K562 (cell line): ENCODE results near the gene EPOP. TPM values are rescaled to one million over a fixed set of nuclear protein-coding genes. Genes with fewer than 3 reads are reported as not detected.
A peak's percentile ranks its signal among the peaks of the same experiment; 100 is the strongest.

Source experiments
- ATAC-seq: fragments of 200-7000 bp; cut with Tn5 transposase; 3 replicates; pipeline ENCODE4 v1.9.1; 2020; ENCODE audit warnings: moderate library complexity
- BruUV-seq: library from RNA; stranded (reverse); fragments of 400-500 nt; replicated peaks from 2 replicates; lab custom pipeline; 2021; lab: Mats Ljungman, UMichigan
- CTCF ChIA-PET: fragments of 300-600 bp; formaldehyde crosslinking; extraction: SDS; loops from one replicate; lab custom pipeline; 2021; ENCODE audit warnings: low intra/inter-chr PET ratio; lab: Yijun Ruan, JAX
- POLR2A ChIA-PET: fragments of 300-600, 350-650 bp; sonication (Branson Sonifier 250); formaldehyde crosslinking; extraction: SDS; loops from one replicate; lab custom pipeline; 2021; ENCODE audit warnings: antibody characterized with exemption, inconsistent platforms; lab: Yijun Ruan, JAX
- DNase-seq, 4 experiments: peaks; one replicate each; pipeline versions ENCODE4 v3.0.0 to v3.0.0-alpha.2; 2011 to 2018; ENCODE audit warnings: low spot score in 3 of 4, mixed read lengths in 3 of 4; ENCODE audit errors: extremely low read depth in 1 of 4
- FAIRE-seq: peaks from 2 replicates; lab custom pipeline; 2011; peaks lifted over from hg19 to GRCh38; lab: Jason Lieb, UNC
- H2AFZ ChIP-seq: 2 replicates; pipeline ENCODE4 v1.6.0; 2011; ENCODE audit warnings: low read depth, low read length, control low read depth, inconsistent platforms
- H3K27ac ChIP-seq: fragments of 200-600 bp; 3 replicates; pipeline ENCODE4 v1.8.0; 2011; ENCODE audit warnings: low read depth, mild to moderate bottlenecking, control low read depth, inconsistent platforms, low read length, moderate library complexity, mixed read lengths; ENCODE audit errors: extremely low read depth
- H3K27me3 ChIP-seq, 2 experiments: fragments of 300-600 bp in 1 of 2; 2 replicates in 1 of 2; 3 replicates in 1 of 2; pipeline versions ENCODE4 v1.6.0 to v1.8.0; 2011; ENCODE audit warnings: inconsistent platforms in 2 of 2, low read length in 2 of 2, mild to moderate bottlenecking in 1 of 2, mixed read lengths in 1 of 2, moderate library complexity in 1 of 2; ENCODE audit not compliant: control insufficient read depth in 2 of 2, insufficient read depth in 2 of 2
- H3K36me3 ChIP-seq: fragments of 300-600 bp; 3 replicates; pipeline ENCODE4 v1.8.0; 2011; ENCODE audit warnings: mild to moderate bottlenecking, low read length, inconsistent platforms; ENCODE audit not compliant: control insufficient read depth, insufficient read depth
- H3K4me1 ChIP-seq, 2 experiments: fragments of 200-600 bp in 1 of 2; replicated peaks in 1 of 2; 2 replicates in 1 of 2; 3 replicates in 1 of 2; pipeline versions ENCODE4 v1.5.1 to v1.8.0; 2011; ENCODE audit warnings: inconsistent platforms in 2 of 2, low read length in 2 of 2, mild to moderate bottlenecking in 1 of 2, mixed read lengths in 1 of 2, moderate library complexity in 1 of 2; ENCODE audit not compliant: control insufficient read depth in 2 of 2, insufficient read depth in 2 of 2
- H3K4me2 ChIP-seq: 2 replicates; pipeline ENCODE4 v1.6.1; 2011; ENCODE audit warnings: low read length, control low read depth, inconsistent platforms, mixed read lengths; ENCODE audit not compliant: insufficient read depth
- H3K4me3 ChIP-seq: fragments of 200-600 bp; sonication (generic), shearing (Covaris generic); 2 replicates; pipeline ENCODE4 v1.5.1; 2016; ENCODE audit warnings: control low read depth, inconsistent platforms
- H3K79me2 ChIP-seq: fragments of 200-600 bp; 3 replicates; pipeline ENCODE4 v1.8.0; 2011; ENCODE audit warnings: low read length, inconsistent platforms; ENCODE audit not compliant: control insufficient read depth, insufficient read depth
- H3K9ac ChIP-seq, 2 experiments: 2 replicates each; pipeline versions ENCODE4 v1.6.0 to v1.6.1; 2011; ENCODE audit warnings: low read depth in 2 of 2, low read length in 2 of 2, control low read depth in 1 of 2, inconsistent platforms in 1 of 2, mild to moderate bottlenecking in 1 of 2, mixed read lengths in 1 of 2; ENCODE audit not compliant: insufficient read depth in 1 of 2
- H3K9me1 ChIP-seq: one replicate; pipeline ENCODE4 v1.6.0; 2011; ENCODE audit warnings: inconsistent platforms, mild to moderate bottlenecking, low read length, moderate library complexity; ENCODE audit not compliant: control insufficient read depth, insufficient read depth
- H3K9me3 ChIP-seq: replicated peaks from 2 replicates; pipeline ENCODE4 v1.5.1; 2011; ENCODE audit warnings: low read depth, low read length, inconsistent platforms; ENCODE audit not compliant: control insufficient read depth, insufficient read depth
- H4K20me1 ChIP-seq: replicated peaks from 2 replicates; pipeline ENCODE4 v1.6.1; 2011; ENCODE audit warnings: low read length, inconsistent platforms, mixed read lengths; ENCODE audit not compliant: control insufficient read depth, insufficient read depth
- CBFB ChIP-seq: sonication (generic); formaldehyde crosslinking; IDR thresholded peaks from 2 replicates; pipeline ENCODE4 v1.4.0; 2020; ENCODE audit warnings: mild to moderate bottlenecking, missing genetic modification reagents
- CHCHD3 ChIP-seq: fragments of 250-450 bp; sonication (Bioruptor Pico); IDR thresholded peaks from 2 replicates; pipeline ENCODE4 v2.1.2; 2022; ENCODE audit warnings: mild to moderate bottlenecking
- DLX4 ChIP-seq: fragments of 250-450 bp; sonication (Bioruptor Pico); IDR thresholded peaks from 2 replicates; pipeline ENCODE4 v1.6.1; 2021; ENCODE audit warnings: mild to moderate bottlenecking
- E4F1 ChIP-seq: fragments of 250-450 bp; sonication (Bioruptor Pico); IDR thresholded peaks from 2 replicates; pipeline ENCODE4 v1.5.0; 2021; ENCODE audit warnings: mild to moderate bottlenecking, borderline replicate concordance
- ELK1 ChIP-seq: sonication (generic); formaldehyde crosslinking; IDR thresholded peaks from 2 replicates; pipeline ENCODE4 v1.8.1; 2022; ENCODE audit warnings: missing genetic modification reagents
- LARP7 ChIP-seq: fragments of 450-650 bp; IDR thresholded peaks from 2 replicates; pipeline ENCODE4 v1.6.1; 2016
- NFIC ChIP-seq: fragments of 450-650 bp; IDR thresholded peaks from 2 replicates; pipeline ENCODE4 v1.6.1; 2017; ENCODE audit warnings: mild to moderate bottlenecking, inconsistent platforms
- PHTF2 ChIP-seq: fragments of 250-450 bp; sonication (Bioruptor Pico); IDR thresholded peaks from 2 replicates; pipeline ENCODE4 v1.5.0; 2021; ENCODE audit warnings: mild to moderate bottlenecking
- SMAD2 ChIP-seq: fragments of 150-350 bp; IDR thresholded peaks from 2 replicates; pipeline ENCODE4 v1.6.1; 2014; ENCODE audit warnings: low read depth, mild to moderate bottlenecking, low read length
- ZBTB26 ChIP-seq: fragments of 450-650 bp; formaldehyde crosslinking; IDR thresholded peaks from 2 replicates; pipeline ENCODE4 v1.4.0; 2022; ENCODE audit warnings: missing genetic modification characterization
- ZNF224 ChIP-seq: sonication (generic); formaldehyde crosslinking; IDR thresholded peaks from 2 replicates; pipeline ENCODE4 v1.8.0; 2022; ENCODE audit warnings: mild to moderate bottlenecking, missing genetic modification reagents
- ZNF408 ChIP-seq: fragments of 250-450 bp; sonication (Bioruptor Pico); IDR thresholded peaks from 2 replicates; pipeline ENCODE4 v1.4.0; 2020; ENCODE audit warnings: low read depth, mild to moderate bottlenecking, moderate library complexity
- ZNF518B ChIP-seq: fragments of 250-450 bp; sonication (Bioruptor Pico); IDR thresholded peaks from 2 replicates; pipeline ENCODE4 v1.5.0; 2021; ENCODE audit warnings: mild to moderate bottlenecking, moderate library complexity
- ZNF668 ChIP-seq: fragments of 250-450 bp; sonication (Bioruptor Pico); IDR thresholded peaks from 2 replicates; pipeline ENCODE4 v1.8.0; 2022; ENCODE audit warnings: mild to moderate bottlenecking, inconsistent platforms
- ZZZ3 ChIP-seq: fragments of 450-650 bp; IDR thresholded peaks from 2 replicates; pipeline ENCODE4 v1.6.1; 2016; ENCODE audit warnings: antibody characterized with exemption, mild to moderate bottlenecking, moderate library complexity
- WGBS: fragments of 100-300 bp; shearing (Covaris generic); methylation state at CpG from one replicate; pipeline ENCODE4 v1.1.6; 2016; ENCODE audit warnings: low coverage, mixed read lengths; ENCODE audit not compliant: insufficient coverage; ENCODE audit errors: missing lambda C conversion rate; 5-methylcytosine and 5-hydroxymethylcytosine counted together
- in situ Hi-C: fragments of 300-500 bp; cut with MboI; formaldehyde crosslinking; loops from 4 replicates; pipeline ENCODE4 v1.15.0; 2018; ENCODE audit warnings: inconsistent platforms, mixed read lengths
- intact Hi-C: fragments of 100-400 bp; cut with micrococcal nuclease; formaldehyde crosslinking; loops from 2 replicates; pipeline ENCODE4 v1.14.2; 2022
- polyA plus RNA-seq, 8 experiments: library from polyadenylated mRNA; depleted of rRNA in 4 of 8; stranded (reverse) in 5 of 8; unstranded in 3 of 8; fragments of >200 nt; fragmentation: Nextera tagmentation in 2 of 8; fragmentation: Illumina TruSeq in 1 of 8; extraction: Ambion mirVana in 2 of 8; extraction: Trizol in 1 of 8; gene quantifications; 2 replicates each; pipeline versions ENCODE4 v1.2.1 to v1.2.3, GENCODE V29; 2011 to 2014; ENCODE audit warnings: inconsistent platforms in 1 of 8, missing spikeins in 1 of 8
- total RNA-seq, 7 experiments: library from RNA; depleted of rRNA in 6 of 7; stranded (reverse); fragments of >200 nt in 6 of 7; fragmentation: Illumina TruSeq in 2 of 7; extraction: Trizol in 2 of 7; gene quantifications; 2 replicates each; pipeline versions ENCODE4 v1.2.1 to v1.2.3, GENCODE V29; 2011 to 2021; ENCODE audit warnings: low replicate concordance in 1 of 7

The EPOP gene
- total and polyA plus RNA-seq, 9 of the 15 experiments (the other 6 are each of a cell fraction or from before 2014, with no cell fraction given): 0.41 to 10.6 (median 4.6) TPM

- FAIRE-seq (no peak), DNase-seq (peak; percentile 72 to 85 (median 78)), ATAC-seq (peak; percentile 99)
- Histone ChIP-seq H3K27ac (no peak overlapping the region), H3K9me3 (no peaks in the 10 kb centered on the region), H3K4me3 (no peak overlapping the region), H3K9ac (no peak overlapping the region), H3K27me3 (peaks cover 2 to 4% of the 10 kb centered on the region in 2 experiments; a peak in 2 of 5 replicates), H3K4me1 (no peaks in the 10 kb centered on the region; a peak in 2 of 5 replicates), H2AFZ (peak overlapping the region; percentile 37), H3K9me1 (no peaks in the 10 kb centered on the region), H4K20me1 (no peaks in the 10 kb centered on the region), H3K4me2 (no peak overlapping the region), H3K36me3 (no peaks in the 10 kb centered on the region), H3K79me2 (no peaks in the 10 kb centered on the region)
- in situ Hi-C loops (no loop called here), intact Hi-C loops (no loop called here)
- POLR2A ChIA-PET: no interaction called here
- CTCF ChIA-PET: no interaction called here
- WGBS: 17% methylated on average over 3 of the region's 3 CpGs
- no TSS peak for BruUV-seq
- TF ChIP-seq E4F1 (CRISPR knock-in tag) (no peak), ZNF668 (CRISPR knock-in tag) (no peak), ZNF518B (CRISPR knock-in tag) (no peak), LARP7 (no peak), ZBTB26 (CRISPR knock-in tag) (no peak), ZZZ3 (no peak), DLX4 (CRISPR knock-in tag) (no peak), PHTF2 (CRISPR knock-in tag) (no peak), SMAD2 (no peak), NFIC (no peak), ZNF224 (CRISPR knock-in tag) (no peak), CBFB (CRISPR knock-in tag) (no peak), ZNF408 (CRISPR knock-in tag) (no peak), ELK1 (CRISPR knock-in tag) (no peak), CHCHD3 (CRISPR knock-in tag) (no peak)
Measured at GRCh38 chr17:38628441-38628840, 46.3 kb downstream of the EPOP start.
